Ovary (tissue), 3 donors: Measurements from ENCODE around the gene RAB34.

Source experiments
- EP300 ChIP-seq: sonication (generic); formaldehyde crosslinking; IDR thresholded peaks from one replicate; pipeline ENCODE4 v1.6.1; 2017; ENCODE audit warnings: antibody characterized with exemption
- POLR2A ChIP-seq: fragments of 450-650 bp; IDR thresholded peaks from one replicate; pipeline ENCODE4 v1.6.1; 2017; ENCODE audit warnings: antibody characterized with exemption, mild to moderate bottlenecking, moderate library complexity
- TF ChIP-seq, protein P1 (sequence below), 3 donors: fragments of 450-650 bp in 2 of 3; fragments of 200-600 bp in 1 of 3; IDR thresholded peaks; one replicate each; pipeline versions ENCODE4 v1.5.1 to v1.8.0; 2016 to 2022; ENCODE audit warnings: antibody characterized with exemption in 3 of 3, mild to moderate bottlenecking in 1 of 3
- donor health status: DM: no; HTN: no; CAD: no.

DNA sequence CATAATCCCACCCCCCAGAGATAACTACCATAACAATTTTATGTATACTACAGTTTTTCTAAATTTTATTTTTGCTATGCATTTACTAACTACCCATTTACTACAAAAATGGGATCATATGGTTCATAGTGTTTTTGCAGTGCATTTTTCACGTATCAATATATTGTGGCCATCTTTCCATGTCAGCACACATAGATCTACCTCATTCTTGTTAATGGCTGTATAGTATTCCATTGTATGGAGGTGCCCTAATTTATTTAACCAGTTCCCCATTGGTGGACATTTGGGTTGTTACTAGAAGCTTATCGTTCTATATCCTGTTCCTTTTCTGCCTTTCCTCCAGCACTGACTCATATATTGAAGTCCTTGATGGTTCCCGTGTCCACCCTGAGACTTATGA, 28.7 kb downstream of the RAB34 start:
- TF ChIP-seq, protein P1, sequence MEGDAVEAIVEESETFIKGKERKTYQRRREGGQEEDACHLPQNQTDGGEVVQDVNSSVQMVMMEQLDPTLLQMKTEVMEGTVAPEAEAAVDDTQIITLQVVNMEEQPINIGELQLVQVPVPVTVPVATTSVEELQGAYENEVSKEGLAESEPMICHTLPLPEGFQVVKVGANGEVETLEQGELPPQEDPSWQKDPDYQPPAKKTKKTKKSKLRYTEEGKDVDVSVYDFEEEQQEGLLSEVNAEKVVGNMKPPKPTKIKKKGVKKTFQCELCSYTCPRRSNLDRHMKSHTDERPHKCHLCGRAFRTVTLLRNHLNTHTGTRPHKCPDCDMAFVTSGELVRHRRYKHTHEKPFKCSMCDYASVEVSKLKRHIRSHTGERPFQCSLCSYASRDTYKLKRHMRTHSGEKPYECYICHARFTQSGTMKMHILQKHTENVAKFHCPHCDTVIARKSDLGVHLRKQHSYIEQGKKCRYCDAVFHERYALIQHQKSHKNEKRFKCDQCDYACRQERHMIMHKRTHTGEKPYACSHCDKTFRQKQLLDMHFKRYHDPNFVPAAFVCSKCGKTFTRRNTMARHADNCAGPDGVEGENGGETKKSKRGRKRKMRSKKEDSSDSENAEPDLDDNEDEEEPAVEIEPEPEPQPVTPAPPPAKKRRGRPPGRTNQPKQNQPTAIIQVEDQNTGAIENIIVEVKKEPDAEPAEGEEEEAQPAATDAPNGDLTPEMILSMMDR (IDR thresholded peaks at IDR 0.05), result no peak
- TF ChIP-seq POLR2A (no peak), EP300 (no peak)
